GM12878 (cell line): ENCODE results near the gene SLC6A17. TPM values are rescaled to one million over a fixed set of nuclear protein-coding genes. Genes with fewer than 3 reads are reported as not detected.

ENCODE experiments used
- ATAC-seq: fragments of 200-7000 bp; cut with Tn5 transposase; 3 replicates; pipeline ENCODE4 v1.9.1; 2020; ENCODE audit warnings: mild to moderate bottlenecking, moderate library complexity
- BruUV-seq: library from RNA; stranded (reverse); fragments of 400-500 nt; replicated peaks from 2 replicates; lab custom pipeline; 2021; lab: Mats Ljungman, UMichigan
- CTCF ChIA-PET: fragments of 300-600 bp; sonication (Branson Sonifier 250); formaldehyde crosslinking; extraction: SDS; loops from one replicate; lab custom pipeline; 2021; ENCODE audit warnings: inconsistent platforms; lab: Yijun Ruan, JAX
- POLR2A ChIA-PET: fragments of 350-600 bp; formaldehyde crosslinking; extraction: SDS; loops from one replicate; lab custom pipeline; 2021; ENCODE audit warnings: inconsistent platforms; lab: Charles Lee
- RAD21 ChIA-PET: fragments of 300-600 bp; sonication (Branson Sonifier 250); formaldehyde crosslinking; loops from one replicate; lab custom pipeline; 2023; ENCODE audit warnings: antibody characterized with exemption; ENCODE audit not compliant: unreplicated experiment; lab: Charles Lee
- SMC1A ChIA-PET: fragments of 300-600 bp; sonication (Branson Sonifier 250); formaldehyde crosslinking; loops from one replicate; lab custom pipeline; 2023; ENCODE audit not compliant: unreplicated experiment, uncharacterized antibody; lab: Charles Lee
- DNase-seq: peaks from one replicate; pipeline ENCODE4 v3.0.0-alpha.2; 2011; ENCODE audit warnings: low read depth, low spot score
- FAIRE-seq: peaks from 3 replicates; lab custom pipeline; 2011; peaks lifted over from hg19 to GRCh38; lab: Jason Lieb, UNC
- H2AFZ ChIP-seq: 2 replicates; pipeline ENCODE4 v1.6.0; 2011; ENCODE audit warnings: low read depth, low read length, control low read depth; ENCODE audit not compliant: control insufficient read depth
- H3K27ac ChIP-seq: 2 replicates; pipeline ENCODE4 v1.5.1; 2011; ENCODE audit warnings: control low read depth; ENCODE audit not compliant: control insufficient read depth, insufficient read depth
- H3K27me3 ChIP-seq, 2 experiments: replicated peaks in 1 of 2; 2 replicates each; pipeline versions ENCODE4 v1.6.0 to v1.6.1; 2011; ENCODE audit warnings: low read length in 1 of 2; ENCODE audit not compliant: control insufficient read depth in 2 of 2, insufficient read depth in 2 of 2
- H3K36me3 ChIP-seq, 2 experiments: 2 replicates each; pipeline ENCODE4 v1.5.1; 2011; ENCODE audit warnings: low read length in 1 of 2; ENCODE audit not compliant: control insufficient read depth in 2 of 2, insufficient read depth in 2 of 2
- H3K4me1 ChIP-seq: 2 replicates; pipeline ENCODE4 v1.6.1; 2011; ENCODE audit warnings: mild to moderate bottlenecking, low read length, moderate library complexity, mixed read lengths; ENCODE audit not compliant: control insufficient read depth, insufficient read depth
- H3K4me2 ChIP-seq: 2 replicates; pipeline ENCODE4 v1.6.0; 2011; ENCODE audit warnings: control low read depth; ENCODE audit not compliant: control insufficient read depth, insufficient read depth
- H3K4me3 ChIP-seq: fragments of 200-600 bp; sonication (generic); 2 replicates; pipeline ENCODE4 v1.5.1; 2016
- H3K79me2 ChIP-seq: 2 replicates; pipeline ENCODE4 v1.6.0; 2011; ENCODE audit warnings: low read length; ENCODE audit not compliant: control insufficient read depth, insufficient read depth
- H3K9ac ChIP-seq: 2 replicates; pipeline ENCODE4 v1.8.0; 2011; ENCODE audit warnings: low read length, control low read depth, mixed read lengths; ENCODE audit not compliant: control insufficient read depth, insufficient read depth
- H3K9me3 ChIP-seq: replicated peaks from 3 replicates; pipeline ENCODE4 v1.5.1; 2011; ENCODE audit warnings: mild to moderate bottlenecking, low read length; ENCODE audit not compliant: control insufficient read depth, insufficient read depth
- H4K20me1 ChIP-seq: 2 replicates; pipeline ENCODE4 v1.6.0; 2011; ENCODE audit not compliant: control insufficient read depth, insufficient read depth
- BACH1 ChIP-seq: fragments of 450-650 bp; IDR thresholded peaks from 2 replicates; pipeline ENCODE4 v1.6.1; 2017; ENCODE audit warnings: mild to moderate bottlenecking, borderline replicate concordance
- CBX5 ChIP-seq: sonication (generic); IDR thresholded peaks from 2 replicates; pipeline ENCODE4 v1.6.1; 2016; ENCODE audit warnings: low read depth, moderate library complexity, mild to moderate bottlenecking, inconsistent platforms
- CREB1 ChIP-seq: IDR thresholded peaks from 2 replicates; pipeline ENCODE4 v1.6.1; 2012; ENCODE audit warnings: low read depth, mild to moderate bottlenecking, inconsistent platforms
- GATAD2B ChIP-seq: fragments of 450-650 bp; conservative IDR thresholded peaks from 2 replicates; pipeline ENCODE4 v1.6.1; 2017; ENCODE audit warnings: low read depth, mild to moderate bottlenecking, moderate library complexity
- IRF5 ChIP-seq: fragments of 450-650 bp; IDR thresholded peaks from 2 replicates; pipeline ENCODE4 v1.6.1; 2017; ENCODE audit warnings: borderline replicate concordance
- JUND ChIP-seq: IDR thresholded peaks from 2 replicates; pipeline ENCODE4 v1.6.1; 2012; ENCODE audit warnings: low read depth, mild to moderate bottlenecking, low read length, improper control_type of control experiment, moderate library complexity
- NR2F1 ChIP-seq: fragments of 450-650 bp; conservative IDR thresholded peaks from 2 replicates; pipeline ENCODE4 v1.6.1; 2017; ENCODE audit warnings: mild to moderate bottlenecking
- POLR2AphosphoS2 ChIP-seq: IDR thresholded peaks from 2 replicates; pipeline ENCODE4 v1.6.1; 2011; ENCODE audit warnings: low read depth, mild to moderate bottlenecking, low read length, improper control_type of control experiment, moderate library complexity
- RAD21 ChIP-seq: IDR thresholded peaks from 2 replicates; pipeline ENCODE4 v1.6.1; 2011; ENCODE audit warnings: mild to moderate bottlenecking, low read depth, low read length, moderate library complexity; ENCODE audit not compliant: insufficient read depth
- RFX5 ChIP-seq: IDR thresholded peaks from 2 replicates; pipeline ENCODE4 v1.6.1; 2011; ENCODE audit warnings: low read depth, low read length, improper control_type of control experiment
- SKIL ChIP-seq: fragments of 450-650 bp; IDR thresholded peaks from 2 replicates; pipeline ENCODE4 v1.6.1; 2017; ENCODE audit warnings: mild to moderate bottlenecking, low read depth, inconsistent platforms; ENCODE audit not compliant: poor library complexity, severe bottlenecking
- STAT1 ChIP-seq: fragments of 450-650 bp; conservative IDR thresholded peaks from 2 replicates; pipeline ENCODE4 v1.6.1; 2014; ENCODE audit warnings: antibody characterized with exemption, mild to moderate bottlenecking
- TAF1 ChIP-seq: IDR thresholded peaks from 2 replicates; pipeline ENCODE4 v1.6.1; 2011; ENCODE audit warnings: mild to moderate bottlenecking, low read depth, low read length, borderline replicate concordance
- TCF12 ChIP-seq: IDR thresholded peaks from 2 replicates; pipeline ENCODE4 v1.6.1; 2011; ENCODE audit warnings: low read depth, mild to moderate bottlenecking, low read length
- ZBTB40 ChIP-seq: fragments of 450-650 bp; IDR thresholded peaks from 2 replicates; pipeline ENCODE4 v1.6.1; 2016; ENCODE audit warnings: mild to moderate bottlenecking, moderate library complexity, borderline replicate concordance
- WGBS: methylation state at CpG from one replicate; pipeline ENCODE4 v1.1.6; 2016; ENCODE audit warnings: low lambda C conversion rate; ENCODE audit not compliant: insufficient replicate concordance, insufficient coverage; ENCODE audit errors: missing lambda C conversion rate; 5-methylcytosine and 5-hydroxymethylcytosine counted together
- in situ Hi-C: fragments of 300-500 bp; cut with MboI; formaldehyde crosslinking; loops from 9 replicates; pipeline ENCODE4 v1.14.3; 2018; ENCODE audit warnings: mixed read lengths
- intact Hi-C: fragments of 100-400 bp; cut with micrococcal nuclease; formaldehyde crosslinking; loops from one replicate; pipeline ENCODE4 v1.14.2; 2022; ENCODE audit not compliant: unreplicated experiment
- polyA plus RNA-seq, 11 experiments: library from polyadenylated mRNA; depleted of rRNA in 4 of 11; unstranded in 6 of 11; stranded (reverse) in 5 of 11; fragments of >200 nt; fragmentation: Nextera tagmentation in 4 of 11; fragmentation: Illumina TruSeq in 1 of 11; extraction: Ambion mirVana in 4 of 11; extraction: Trizol in 1 of 11; gene quantifications; 1 replicate in 1 of 11; 2 replicates in 10 of 11; pipeline versions ENCODE4 v1.2.1 to v1.2.3, GENCODE V29; 2011 to 2016; ENCODE audit warnings: inconsistent platforms in 2 of 11, missing spikeins in 2 of 11, low read depth in 1 of 11
- total RNA-seq, 4 experiments: library from RNA; depleted of rRNA in 3 of 4; stranded (reverse); fragments of >200 nt in 3 of 4; fragmentation: Illumina TruSeq in 1 of 4; extraction: Trizol in 1 of 4; gene quantifications; 2 replicates each; pipeline versions ENCODE4 v1.2.1 to v1.2.3, GENCODE V29; 2013 to 2021

The SLC6A17 gene
- total and polyA plus RNA-seq, 10 of the 15 experiments (the other 5 are each of a cell fraction or from before 2014, with no cell fraction given), result not detected

DNA sequence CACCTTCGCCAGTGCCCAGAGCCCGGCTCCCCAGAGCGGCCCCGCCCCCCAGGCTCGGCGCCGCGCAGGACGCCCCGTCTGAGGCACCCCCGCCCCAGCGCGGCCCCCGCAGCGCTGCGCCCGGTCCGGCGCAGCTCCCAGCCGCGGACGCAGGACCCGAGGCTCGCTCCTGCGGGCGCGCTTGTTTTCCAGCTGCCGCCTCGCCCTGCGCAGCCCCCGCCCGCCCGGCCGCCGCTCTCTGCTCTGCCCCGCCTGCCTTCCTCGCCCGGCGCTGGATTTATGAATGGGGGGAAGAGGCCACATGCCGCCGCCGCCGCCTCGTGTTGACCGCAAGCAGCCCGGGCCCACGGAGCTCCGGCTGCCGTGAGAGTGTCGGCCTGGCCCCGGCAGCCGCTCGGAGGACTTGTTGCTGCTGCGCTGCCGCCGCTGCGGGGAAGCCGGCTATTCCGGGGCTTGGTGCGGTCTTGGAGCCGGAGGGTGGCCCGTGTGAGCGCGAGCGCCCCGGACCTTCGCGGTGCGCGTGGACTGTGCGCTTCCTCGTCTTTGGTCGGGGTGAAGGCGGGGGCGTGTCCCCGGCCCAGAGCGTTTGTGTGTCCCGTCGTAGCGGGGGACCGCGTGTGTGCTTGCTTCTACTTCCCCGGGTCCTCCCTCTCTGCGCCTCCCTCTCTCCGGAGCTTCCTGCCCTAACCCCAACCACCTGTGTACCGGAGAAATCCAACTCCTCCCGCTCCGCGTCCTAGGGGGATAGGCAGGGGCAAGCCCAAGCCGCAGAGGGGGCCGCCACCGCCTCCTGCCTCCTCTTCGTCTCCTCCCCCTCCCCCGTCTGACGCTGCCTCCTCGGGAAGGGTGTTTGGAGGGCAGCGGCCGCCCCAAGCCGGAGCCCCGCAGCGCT lies 60.6 kb downstream of the SLC6A17 start:
- Histone ChIP-seq H3K4me3 (peak overlapping the region; percentile 73), H3K27ac (no peak overlapping the region), H3K9me3 (no peaks in the 10 kb centered on the region), H3K79me2 (no peaks in the 10 kb centered on the region), H3K4me2 (peak overlapping the region; percentile 99), H2AFZ (peak overlapping the region; percentile 66), H3K36me3 (no peaks in the 10 kb centered on the region), H4K20me1 (no peaks in the 10 kb centered on the region), H3K9ac (no peak overlapping the region; the same call in 1 of the 2 replicates), H3K4me1 (peaks cover 4% of the 10 kb centered on the region; the same call in 1 of the 2 replicates), H3K27me3 (peaks cover 0 to 14% of the 10 kb centered on the region in 2 experiments; a peak in 1 of 4 replicates)
- POLR2A ChIA-PET, result interaction anchor here (0.6 to 3.4 kb wide), 2 partner anchors 128 to 166 kb away, joined by 4 to 21 read pairs; partner anchors contain the start of gene RBM15
- peak; percentile 32 for ATAC-seq
- CTCF ChIA-PET, result interaction anchor here (0.8 to 18.8 kb wide), 6 partner anchors 53 to 284 kb away, joined by 3 to 753 read pairs (median 67); partner anchors contain the start of gene LAMTOR5
- no peak for DNase-seq
- SMC1A ChIA-PET, result interaction anchor here (1.0 to 17.8 kb wide), 4 partner anchors 85 to 250 kb away, joined by 3 to 524 read pairs (median 4); no protein-coding TSS in a partner anchor
- RAD21 ChIA-PET, result interaction anchor here (0.7 to 6.4 kb wide), 5 partner anchors 34 to 249 kb away, joined by 3 to 319 read pairs (median 69); partner anchors contain the start of gene RBM15
- intact Hi-C loops, result no loop called here
- FAIRE-seq, result no peak
- 2% methylated on average over 71 of the region's 101 CpGs for WGBS
- in situ Hi-C loops, result no loop called here
- no TSS peak for BruUV-seq
- TF ChIP-seq TAF1, result no peak
- no peak for TF ChIP-seq CREB1
- no peak for TF ChIP-seq NR2F1
- no peak for TF ChIP-seq TCF12
- TF ChIP-seq RFX5, result no peak
- peak; percentile 58; the same call in 1 of the 2 replicates for TF ChIP-seq ZBTB40
- no peak for TF ChIP-seq JUND
- TF ChIP-seq IRF5, result no peak
- no peak for TF ChIP-seq SKIL
- TF ChIP-seq CBX5, result no peak
- no peak for TF ChIP-seq STAT1
- 0 out of 2 replicates have a peak, but pooled peaks have one; percentile 32 for TF ChIP-seq BACH1
- no peak for TF ChIP-seq RAD21
- TF ChIP-seq POLR2AphosphoS2, result no peak
- TF ChIP-seq GATAD2B, result no peak
